ENCODE measurements around the gene DOCK4. TPM values are rescaled to one million over a fixed set of nuclear protein-coding genes. Genes with fewer than 3 reads are reported as not detected.

DOCK4 gene
- total RNA-seq, 1 experiment from 2014 or later, result 38.0 TPM

Small RNA genes lying within 50 kb of the gene (small RNA-seq; reads per million reads assigned to genes)
- 0 reads per million in 2 experiments for gene RNA5SP237

Other genes starting within 250 kb of the DOCK4 start
- 33.0 and 40.1 TPM in 2 replicates for gene ZNF277, start 296 bp upstream of the DOCK4 start, total RNA-seq (2014; rRNA removed; shearing (Covaris generic))
- gene IFRD1, start 244.1 kb upstream of the DOCK4 start, total RNA-seq (2014; rRNA removed; shearing (Covaris generic)), result 265 and 277 TPM in 2 replicates

Measured in NCI-H460 (cell line).